K562 (cell line): Measurements from ENCODE around the gene HEXIM1. TPM values are rescaled to one million over a fixed set of nuclear protein-coding genes. Genes with fewer than 3 reads are reported as not detected.

ENCODE experiments used
- CHD4 ChIP-seq: fragments of 200-600 bp; sonication (generic); IDR thresholded peaks from 3 replicates; pipeline ENCODE4 v1.6.1; 2012; ENCODE audit warnings: low read depth, mild to moderate bottlenecking, mixed read lengths, low read length, inconsistent platforms; ENCODE audit not compliant: insufficient read depth, insufficient replicate concordance, poor library complexity, severe bottlenecking
- EGR1 ChIP-seq: fragments of 450-650 bp; conservative IDR thresholded peaks from 2 replicates; pipeline ENCODE4 v1.6.1; 2017; ENCODE audit warnings: mild to moderate bottlenecking
- GTF2A2 ChIP-seq: IDR thresholded peaks from 2 replicates; pipeline ENCODE4 v1.6.1; 2016; ENCODE audit warnings: mild to moderate bottlenecking, missing genetic modification characterization, missing compliant biosample characterization
- KDM5B ChIP-seq: fragments of 200-600 bp; sonication (generic); IDR thresholded peaks from 2 replicates; pipeline ENCODE4 v1.6.1; 2012; ENCODE audit warnings: low read depth, mild to moderate bottlenecking, moderate library complexity, low read length, control low read depth, inconsistent platforms; ENCODE audit not compliant: insufficient replicate concordance
- LEF1 ChIP-seq: fragments of 450-650 bp; IDR thresholded peaks from 2 replicates; pipeline ENCODE4 v1.6.1; 2016; ENCODE audit warnings: mild to moderate bottlenecking
- MYC ChIP-seq, 2 experiments: fragments of 250-450 bp in 1 of 2; sonication (Bioruptor Pico) in 1 of 2; IDR thresholded peaks; 2 replicates each; pipeline versions ENCODE4 v1.5.1 to v1.6.1; 2012 to 2021; ENCODE audit warnings: low read depth in 2 of 2, borderline replicate concordance in 1 of 2, improper control_type of control experiment in 1 of 2, low read length in 1 of 2, mild to moderate bottlenecking in 1 of 2, moderate library complexity in 1 of 2
- NR1H2 ChIP-seq: sonication (generic); formaldehyde crosslinking; IDR thresholded peaks from 2 replicates; pipeline ENCODE4 v1.4.0; 2020; ENCODE audit warnings: mild to moderate bottlenecking, missing genetic modification reagents
- PATZ1 ChIP-seq: fragments of 250-450 bp; sonication (Bioruptor Pico); IDR thresholded peaks from 2 replicates; pipeline ENCODE4 v1.5.0; 2020; ENCODE audit warnings: mild to moderate bottlenecking, borderline replicate concordance
- POLR2AphosphoS5 ChIP-seq: IDR thresholded peaks from 2 replicates; pipeline ENCODE4 v1.6.1; 2011; ENCODE audit warnings: mild to moderate bottlenecking, low read depth, low read length, moderate library complexity; ENCODE audit not compliant: control insufficient read depth, insufficient read depth
- REST ChIP-seq, 2 experiments: fragments of 450-650 bp; formaldehyde crosslinking in 1 of 2; IDR thresholded peaks; 2 replicates each; pipeline versions ENCODE4 v1.4.0 to v1.6.1; 2014 to 2020; ENCODE audit warnings: mild to moderate bottlenecking in 2 of 2, borderline replicate concordance in 1 of 2, low read depth in 1 of 2
- SIN3A ChIP-seq, 2 experiments: fragments of 150-350 bp in 1 of 2; IDR thresholded peaks; 2 replicates each; pipeline ENCODE4 v1.6.1; 2011 to 2016; ENCODE audit warnings: borderline replicate concordance in 2 of 2, low read depth in 2 of 2, low read length in 2 of 2, mild to moderate bottlenecking in 2 of 2, moderate library complexity in 2 of 2; ENCODE audit not compliant: control insufficient read depth in 1 of 2
- TRIM24 ChIP-seq, 2 experiments: fragments of 450-650 bp; IDR thresholded peaks; 2 replicates each; pipeline ENCODE4 v1.6.1; 2016
- ZBTB7A ChIP-seq: IDR thresholded peaks from 2 replicates; pipeline ENCODE4 v1.6.1; 2011; ENCODE audit warnings: low read depth, mild to moderate bottlenecking, low read length, moderate library complexity, borderline replicate concordance; ENCODE audit not compliant: control insufficient read depth
- ZNF316 ChIP-seq: fragments of 450-650 bp; IDR thresholded peaks from 2 replicates; pipeline ENCODE4 v1.6.1; 2016
- ZNF830 ChIP-seq: fragments of 250-450 bp; sonication (Bioruptor Pico); IDR thresholded peaks from 2 replicates; pipeline ENCODE4 v1.5.0; 2021; ENCODE audit warnings: mild to moderate bottlenecking
- polyA plus RNA-seq, 8 experiments: library from polyadenylated mRNA; depleted of rRNA in 4 of 8; stranded (reverse) in 5 of 8; unstranded in 3 of 8; fragments of >200 nt; fragmentation: Nextera tagmentation in 2 of 8; fragmentation: Illumina TruSeq in 1 of 8; extraction: Ambion mirVana in 2 of 8; extraction: Trizol in 1 of 8; gene quantifications; 2 replicates each; pipeline versions ENCODE4 v1.2.1 to v1.2.3, GENCODE V29; 2011 to 2014; ENCODE audit warnings: inconsistent platforms in 1 of 8, missing spikeins in 1 of 8
- total RNA-seq, 7 experiments: library from RNA; depleted of rRNA in 6 of 7; stranded (reverse); fragments of >200 nt in 6 of 7; fragmentation: Illumina TruSeq in 2 of 7; extraction: Trizol in 2 of 7; gene quantifications; 2 replicates each; pipeline versions ENCODE4 v1.2.1 to v1.2.3, GENCODE V29; 2011 to 2021; ENCODE audit warnings: low replicate concordance in 1 of 7

The HEXIM1 gene
- total and polyA plus RNA-seq, 9 of the 15 experiments (the other 6 are each of a cell fraction or from before 2014, with no cell fraction given), result 1.4 to 28.3 (median 9.1) TPM

- no peak for TF ChIP-seq NR1H2
- TF ChIP-seq ZNF830 (CRISPR knock-in tag), result no peak
- TF ChIP-seq EGR1, result peak; percentile 83
- TF ChIP-seq SIN3A (IDR thresholded peaks at IDR 0.05; ENCODE audit: borderline replicate concordance in 2 of 2, control insufficient read depth in 1 of 2, low read depth in 2 of 2, low read length in 2 of 2), result peak in 1 of 2 experiments; percentile 91; a peak in 2 of 4 replicates
- TF ChIP-seq LEF1, result no peak
- no peak for TF ChIP-seq CHD4
- TF ChIP-seq ZNF316, result peak; percentile 36; the same call in 1 of the 2 replicates
- TF ChIP-seq POLR2AphosphoS5, result peak; percentile 46; the same call in 1 of the 2 replicates
- TF ChIP-seq GTF2A2 (tag), result no peak
- TF ChIP-seq TRIM24 (IDR thresholded peaks at IDR 0.05), result 0 out of 4 replicates have a peak, but pooled peaks of 1 of the 2 experiments have one; percentile 22
- peak; percentile 26; the same call in 1 of the 2 replicates for TF ChIP-seq MYC (IDR thresholded peaks at IDR 0.05; ENCODE audit: low read depth, low read length)
- no peak for TF ChIP-seq MYC (CRISPR knock-in tag; IDR thresholded peaks at IDR 0.05; ENCODE audit: borderline replicate concordance, low read depth)
- peak; percentile 9; the same call in 1 of the 2 replicates for TF ChIP-seq REST (IDR thresholded peaks at IDR 0.05; ENCODE audit: borderline replicate concordance)
- TF ChIP-seq REST (CRISPR knock-in tag; IDR thresholded peaks at IDR 0.05; ENCODE audit: low read depth), result no peak
- TF ChIP-seq KDM5B, result peak; percentile 73
- peak; percentile 80; the same call in 1 of the 2 replicates for TF ChIP-seq ZBTB7A
- 0 out of 2 replicates have a peak, but pooled peaks have one; percentile 28 for TF ChIP-seq PATZ1 (CRISPR knock-in tag)
Observed at GRCh38 chr17:45160447-45161287, 12.4 kb downstream of the HEXIM1 start (continued).
